Lower lobe of right lung (tissue), 2 donors: ENCODE measurements around the gene GPAM. TPM values are rescaled to one million over a fixed set of nuclear protein-coding genes. Genes with fewer than 3 reads are reported as not detected.

Experiments
- ATAC-seq, 2 donors: fragments of 200-7000 bp; cut with Tn5 transposase; one replicate each; pipeline ENCODE4 v1.9.1; 2020 to 2022; ENCODE audit warnings: mild to moderate bottlenecking in 2 of 2, moderate library complexity in 2 of 2
- DNase-seq: peaks from one replicate; pipeline ENCODE4 v3.0.0-alpha.2; 2020
- H3K27ac ChIP-seq: fragments of 200-600 bp; one replicate; pipeline ENCODE4 v1.8.0; 2022
- H3K27me3 ChIP-seq: fragments of 200-600 bp; one replicate; pipeline ENCODE4 v1.8.0; 2022; ENCODE audit warnings: low read depth
- H3K36me3 ChIP-seq: fragments of 200-600 bp; one replicate; pipeline ENCODE4 v1.8.0; 2022; ENCODE audit warnings: mild to moderate bottlenecking
- H3K4me1 ChIP-seq: fragments of 200-600 bp; one replicate; pipeline ENCODE4 v1.8.0; 2022
- H3K4me3 ChIP-seq: fragments of 200-600 bp; one replicate; pipeline ENCODE4 v1.8.0; 2022; ENCODE audit warnings: mild to moderate bottlenecking
- H3K9me3 ChIP-seq: fragments of 200-600 bp; one replicate; pipeline ENCODE4 v1.8.0; 2022
- intact Hi-C: fragments of 100-400 bp; cut with DNase I; formaldehyde crosslinking; loops from one replicate; pipeline ENCODE4 v1.11.0; 2022
- total RNA-seq: library from RNA; stranded (reverse); fragmentation: NEBNext Ultra II Directional; extraction: Animal tissue kit (Norgen Biotek cat#: 25700); gene quantifications from one replicate; pipeline ENCODE4 v1.2.1, GENCODE V29; 2021
- TF ChIP-seq, protein P1 (sequence below): fragments of 200-600 bp; IDR thresholded peaks from one replicate; pipeline ENCODE4 v1.8.0; 2022; ENCODE audit warnings: antibody characterized with exemption, mild to moderate bottlenecking
- donor health status: DM: no; HTN: yes; CAD: no; lungs with severe emphysema.

The GPAM gene
- total RNA-seq, 1 donor from 2014 or later, result 27.2 TPM

DNA sequence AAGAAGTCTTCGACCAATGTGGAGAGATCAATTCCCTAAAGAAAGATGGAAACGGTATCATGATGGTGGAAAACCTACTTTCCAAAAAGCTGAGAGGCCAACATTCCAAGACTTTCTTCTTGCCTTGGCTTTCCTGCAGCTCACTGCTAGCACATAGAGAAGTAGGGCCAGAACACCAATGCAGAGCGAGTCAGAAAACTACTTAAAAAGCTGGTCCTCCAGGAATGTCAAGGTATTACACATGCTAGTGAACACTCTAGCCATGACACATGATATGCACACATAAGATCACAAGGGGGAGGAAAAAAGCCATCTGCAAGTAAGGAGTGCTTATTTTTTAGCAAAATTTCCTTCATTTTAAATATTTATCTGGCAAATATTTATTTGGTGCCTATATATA is 22.7 kb downstream of the GPAM start:
- intact Hi-C loops, result no loop called here
- Histone ChIP-seq H3K4me1 (no peaks in the 10 kb centered on the region), H3K27ac (no peak overlapping the region), H3K27me3 (no peaks in the 10 kb centered on the region), H3K9me3 (no peaks in the 10 kb centered on the region), H3K4me3 (no peak overlapping the region), H3K36me3 (peaks cover 98% of the 10 kb centered on the region)
- no peak for DNase-seq
- TF ChIP-seq, protein P1, sequence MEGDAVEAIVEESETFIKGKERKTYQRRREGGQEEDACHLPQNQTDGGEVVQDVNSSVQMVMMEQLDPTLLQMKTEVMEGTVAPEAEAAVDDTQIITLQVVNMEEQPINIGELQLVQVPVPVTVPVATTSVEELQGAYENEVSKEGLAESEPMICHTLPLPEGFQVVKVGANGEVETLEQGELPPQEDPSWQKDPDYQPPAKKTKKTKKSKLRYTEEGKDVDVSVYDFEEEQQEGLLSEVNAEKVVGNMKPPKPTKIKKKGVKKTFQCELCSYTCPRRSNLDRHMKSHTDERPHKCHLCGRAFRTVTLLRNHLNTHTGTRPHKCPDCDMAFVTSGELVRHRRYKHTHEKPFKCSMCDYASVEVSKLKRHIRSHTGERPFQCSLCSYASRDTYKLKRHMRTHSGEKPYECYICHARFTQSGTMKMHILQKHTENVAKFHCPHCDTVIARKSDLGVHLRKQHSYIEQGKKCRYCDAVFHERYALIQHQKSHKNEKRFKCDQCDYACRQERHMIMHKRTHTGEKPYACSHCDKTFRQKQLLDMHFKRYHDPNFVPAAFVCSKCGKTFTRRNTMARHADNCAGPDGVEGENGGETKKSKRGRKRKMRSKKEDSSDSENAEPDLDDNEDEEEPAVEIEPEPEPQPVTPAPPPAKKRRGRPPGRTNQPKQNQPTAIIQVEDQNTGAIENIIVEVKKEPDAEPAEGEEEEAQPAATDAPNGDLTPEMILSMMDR, result no peak
- ATAC-seq, result no peak

DNA sequence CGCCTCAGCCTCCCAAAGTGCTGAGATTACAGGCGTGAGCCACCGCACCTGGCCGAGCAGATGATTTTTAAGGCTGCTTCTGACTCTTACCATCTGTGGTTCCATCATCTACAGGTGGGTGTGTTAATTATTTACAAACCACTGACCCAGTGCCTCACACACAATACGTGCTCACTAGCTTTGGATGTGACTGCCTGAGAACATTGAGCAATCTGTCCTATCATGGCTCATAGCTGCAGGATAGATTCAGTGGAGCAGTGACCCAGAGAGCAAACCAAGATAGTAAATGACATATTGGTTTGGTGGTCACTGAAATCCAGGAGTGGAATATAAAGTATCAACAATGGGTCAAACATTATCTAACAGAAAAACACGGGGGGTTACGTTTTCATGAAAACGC is 24.1 kb downstream of the GPAM start:
- H3K9me3 ChIP-seq, result no peaks in the 10 kb centered on the region
- peaks cover 98% of the 10 kb centered on the region for H3K36me3 ChIP-seq
- DNase-seq (no peak), ATAC-seq (no peak)
- H3K4me3 ChIP-seq, result no peak overlapping the region
- H3K27me3 ChIP-seq, result no peaks in the 10 kb centered on the region
- H3K27ac ChIP-seq, result no peak overlapping the region
- intact Hi-C loops, result no loop called here
- H3K4me1 ChIP-seq, result no peaks in the 10 kb centered on the region
- TF ChIP-seq, protein P1, result no peak

DNA sequence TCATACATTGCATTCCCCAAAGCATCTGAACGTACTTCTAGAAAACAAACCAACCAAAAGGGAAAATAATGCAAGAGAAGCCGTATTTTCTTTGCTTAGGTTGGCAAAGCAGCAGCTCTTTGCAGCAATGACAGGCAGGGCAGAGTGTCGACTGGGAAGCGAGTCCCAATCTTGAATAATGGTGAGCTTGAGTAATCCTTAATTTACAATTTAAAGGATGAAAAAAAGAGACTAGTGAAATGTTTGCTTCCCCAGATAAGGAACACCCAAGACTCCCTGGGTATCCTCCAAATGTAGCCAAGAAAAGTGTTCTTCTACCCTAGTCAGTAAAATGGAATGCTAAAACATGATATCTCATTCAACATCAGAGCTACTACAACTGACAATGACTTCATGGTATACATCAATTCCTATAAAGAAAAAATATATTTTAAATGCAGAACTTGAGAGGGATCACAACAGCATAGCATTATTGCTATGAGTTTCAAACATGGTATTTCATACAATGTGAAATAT is 32.0 kb downstream of the GPAM start:
- no peaks in the 10 kb centered on the region for H3K9me3 ChIP-seq
- TF ChIP-seq, protein P1, result no peak
- no peaks in the 10 kb centered on the region for H3K4me1 ChIP-seq
- H3K36me3 ChIP-seq, result peaks cover 57% of the 10 kb centered on the region
- intact Hi-C loops, result no loop called here
- H3K4me3 ChIP-seq, result no peak overlapping the region
- DNase-seq, result no peak
- H3K27ac ChIP-seq, result no peak overlapping the region
- ATAC-seq, result no peak
- H3K27me3 ChIP-seq, result no peaks in the 10 kb centered on the region

- no peak for ATAC-seq
- Histone ChIP-seq H3K36me3 (peaks cover 24% of the 10 kb centered on the region), H3K4me3 (no peak overlapping the region), H3K27ac (no peak overlapping the region), H3K27me3 (no peaks in the 10 kb centered on the region), H3K4me1 (no peaks in the 10 kb centered on the region), H3K9me3 (no peaks in the 10 kb centered on the region)
- TF ChIP-seq, protein P1, result no peak
- DNase-seq, result no peak
- intact Hi-C loops, result no loop called here
Observed at GRCh38 chr10:112148331-112148730, 35.2 kb downstream of the GPAM start.

- Histone ChIP-seq H3K9me3 (no peaks in the 10 kb centered on the region), H3K27ac (no peak overlapping the region), H3K36me3 (peaks cover 11% of the 10 kb centered on the region), H3K27me3 (no peaks in the 10 kb centered on the region), H3K4me1 (no peaks in the 10 kb centered on the region), H3K4me3 (no peak overlapping the region)
- intact Hi-C loops, result no loop called here
- TF ChIP-seq, protein P1, result no peak
- no peak for ATAC-seq
- DNase-seq, result no peak
Observed at GRCh38 chr10:112146799-112147198, 36.8 kb downstream of the GPAM start.

- H3K27ac ChIP-seq, result no peak overlapping the region
- H3K27me3 ChIP-seq, result no peaks in the 10 kb centered on the region
- no peaks in the 10 kb centered on the region for H3K9me3 ChIP-seq
- TF ChIP-seq, protein P1, result no peak
- no peak for ATAC-seq
- no peak overlapping the region for H3K4me3 ChIP-seq
- peaks cover 3% of the 10 kb centered on the region for H3K36me3 ChIP-seq
- no peak for DNase-seq
- H3K4me1 ChIP-seq, result peaks cover 2% of the 10 kb centered on the region
- intact Hi-C loops, result no loop called here
Observed at GRCh38 chr10:112145263-112145662, 38.3 kb downstream of the GPAM start.
